ENCODE measurements around the gene SLC19A1. TPM values are rescaled to one million over a fixed set of nuclear protein-coding genes. Genes with fewer than 3 reads are reported as not detected.
A peak's percentile ranks its signal among the peaks of the same experiment; 100 is the strongest.

The SLC19A1 gene
- 19.1 and 21.7 TPM in 2 replicates for total RNA-seq

DNA sequence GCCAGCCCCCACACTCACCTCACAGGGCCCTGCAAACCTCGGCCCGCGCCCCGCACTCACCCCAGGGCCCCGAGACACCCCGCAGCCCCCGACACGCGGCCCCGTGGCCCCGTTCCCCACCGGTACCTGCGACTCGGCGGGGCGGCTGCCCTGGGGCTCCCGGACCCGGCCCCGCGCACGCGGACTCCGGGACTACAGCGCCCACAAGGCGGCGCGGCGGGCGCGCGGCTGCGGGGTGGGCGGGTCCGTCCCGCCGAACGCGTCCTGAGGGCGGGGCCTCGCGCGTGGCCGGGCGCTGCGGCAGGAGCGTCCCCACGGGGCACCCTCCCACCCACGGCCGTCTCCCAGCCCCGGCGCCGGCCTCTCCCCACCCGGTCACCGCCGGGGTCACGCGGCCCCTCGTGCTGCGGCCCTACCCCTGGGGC lies at the start of gene SLC19A1:
SLC19A1 (minus strand) TSS at position 199 of the 425 bp plus-strand sequence. CDS start 4,481 bp downstream, outside the sequence.
- Histone ChIP-seq H3K36me3 (ENCODE audit: control insufficient read depth, insufficient read depth, low read length) (no peaks in the 10 kb centered on the region), H3K4me3 (ENCODE audit: low read depth, low read length) (peak within 1 kb of the TSS; percentile 45), H3K27me3 (ENCODE audit: control insufficient read depth, insufficient read depth, low read length) (peaks cover 2% of the 10 kb centered on the region)
- no peak for TF ChIP-seq CTCF (IDR thresholded peaks at IDR 0.05; ENCODE audit: insufficient read depth, low read length, poor library complexity, severe bottlenecking)
- no peak for DNase-seq (ENCODE audit: low read depth)

GRCh38 chr21:45591619-45592207 lies 49.5 kb upstream of the SLC19A1 start:
- peaks cover 22% of the 10 kb centered on the region for H3K27me3 ChIP-seq (ENCODE audit: control insufficient read depth, insufficient read depth, low read length)
- TF ChIP-seq CTCF (IDR thresholded peaks at IDR 0.05; ENCODE audit: insufficient read depth, low read length, poor library complexity, severe bottlenecking): no peak
- H3K36me3 ChIP-seq (ENCODE audit: control insufficient read depth, insufficient read depth, low read length): no peaks in the 10 kb centered on the region
- no peak for DNase-seq (ENCODE audit: low read depth)
- no peak overlapping the region for H3K4me3 ChIP-seq (ENCODE audit: low read depth, low read length)

DNA sequence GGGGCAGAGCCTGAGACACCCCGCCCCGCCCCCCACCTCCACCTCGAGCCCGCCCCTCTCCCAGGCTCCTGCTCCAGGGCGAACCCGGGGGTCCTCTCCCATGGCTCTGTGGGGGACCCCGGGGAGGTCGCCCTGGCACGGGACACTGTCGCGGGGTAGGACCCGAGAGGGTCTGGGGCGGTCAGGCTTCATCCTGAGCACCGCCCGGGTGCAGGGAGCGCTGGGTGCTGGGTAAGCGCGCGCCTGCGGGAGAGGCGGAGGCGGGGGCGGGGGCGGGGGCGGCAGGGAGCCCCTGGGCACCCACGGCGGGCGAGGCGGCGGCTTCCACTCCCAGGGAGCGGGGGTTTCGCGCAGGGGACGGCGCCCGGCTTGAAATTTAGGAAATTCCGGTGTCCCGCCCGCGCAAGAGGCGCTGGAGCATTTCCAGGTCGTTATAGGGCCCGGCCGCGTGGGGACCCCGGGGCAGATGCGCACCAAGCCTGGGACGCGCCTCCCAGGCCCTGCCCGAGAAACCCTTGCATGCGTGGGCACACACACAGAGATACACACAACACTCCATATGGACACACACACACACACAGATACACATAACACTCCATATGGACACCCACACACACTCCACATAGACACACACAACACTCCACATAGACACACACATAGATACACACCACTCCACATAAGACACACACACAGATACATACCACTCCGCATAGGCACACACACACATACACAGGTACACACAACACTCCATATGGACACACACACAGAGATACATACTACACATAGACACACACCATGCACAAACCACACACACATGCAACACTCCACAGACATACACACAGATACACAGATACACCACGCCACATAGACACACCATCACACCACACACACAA lies 48.7 kb upstream of the SLC19A1 start:
- Histone ChIP-seq H3K36me3 (ENCODE audit: control insufficient read depth, insufficient read depth, low read length) (no peaks in the 10 kb centered on the region), H3K4me3 (ENCODE audit: low read depth, low read length) (peak overlapping the region; percentile 24), H3K27me3 (ENCODE audit: control insufficient read depth, insufficient read depth, low read length) (peaks cover 22% of the 10 kb centered on the region)
- no peak for DNase-seq (ENCODE audit: low read depth)
- no peak for TF ChIP-seq CTCF (IDR thresholded peaks at IDR 0.05; ENCODE audit: insufficient read depth, low read length, poor library complexity, severe bottlenecking)

- no peak for TF ChIP-seq CTCF (IDR thresholded peaks at IDR 0.05; ENCODE audit: insufficient read depth, low read length, poor library complexity, severe bottlenecking)
- DNase-seq (ENCODE audit: low read depth): no peak
- peak overlapping the region; percentile 37 for H3K4me3 ChIP-seq (ENCODE audit: low read depth, low read length)
Observed at GRCh38 chr21:45590246-45590725, 48.0 kb upstream of the SLC19A1 start.

GRCh38 chr21:45589686-45590245 lies 47.5 kb upstream of the SLC19A1 start:
- peak overlapping the region; percentile 37 for H3K4me3 ChIP-seq (ENCODE audit: low read depth, low read length)
- DNase-seq (ENCODE audit: low read depth): no peak
- no peak for TF ChIP-seq CTCF (IDR thresholded peaks at IDR 0.05; ENCODE audit: insufficient read depth, low read length, poor library complexity, severe bottlenecking)
- peaks cover 22% of the 10 kb centered on the region for H3K27me3 ChIP-seq (ENCODE audit: control insufficient read depth, insufficient read depth, low read length)
- no peaks in the 10 kb centered on the region for H3K36me3 ChIP-seq (ENCODE audit: control insufficient read depth, insufficient read depth, low read length)

More at GRCh38 chr21:45590246-45590725, 48.0 kb upstream of the SLC19A1 start:
- H3K27me3 ChIP-seq (ENCODE audit: control insufficient read depth, insufficient read depth, low read length): peaks cover 22% of the 10 kb centered on the region
- no peaks in the 10 kb centered on the region for H3K36me3 ChIP-seq (ENCODE audit: control insufficient read depth, insufficient read depth, low read length)

Data from kidney epithelial cell (primary cell).